ENCODE measurements around the gene HELZ2. TPM values are rescaled to one million over a fixed set of nuclear protein-coding genes. Genes with fewer than 3 reads are reported as not detected.

The HELZ2 gene, protein sequence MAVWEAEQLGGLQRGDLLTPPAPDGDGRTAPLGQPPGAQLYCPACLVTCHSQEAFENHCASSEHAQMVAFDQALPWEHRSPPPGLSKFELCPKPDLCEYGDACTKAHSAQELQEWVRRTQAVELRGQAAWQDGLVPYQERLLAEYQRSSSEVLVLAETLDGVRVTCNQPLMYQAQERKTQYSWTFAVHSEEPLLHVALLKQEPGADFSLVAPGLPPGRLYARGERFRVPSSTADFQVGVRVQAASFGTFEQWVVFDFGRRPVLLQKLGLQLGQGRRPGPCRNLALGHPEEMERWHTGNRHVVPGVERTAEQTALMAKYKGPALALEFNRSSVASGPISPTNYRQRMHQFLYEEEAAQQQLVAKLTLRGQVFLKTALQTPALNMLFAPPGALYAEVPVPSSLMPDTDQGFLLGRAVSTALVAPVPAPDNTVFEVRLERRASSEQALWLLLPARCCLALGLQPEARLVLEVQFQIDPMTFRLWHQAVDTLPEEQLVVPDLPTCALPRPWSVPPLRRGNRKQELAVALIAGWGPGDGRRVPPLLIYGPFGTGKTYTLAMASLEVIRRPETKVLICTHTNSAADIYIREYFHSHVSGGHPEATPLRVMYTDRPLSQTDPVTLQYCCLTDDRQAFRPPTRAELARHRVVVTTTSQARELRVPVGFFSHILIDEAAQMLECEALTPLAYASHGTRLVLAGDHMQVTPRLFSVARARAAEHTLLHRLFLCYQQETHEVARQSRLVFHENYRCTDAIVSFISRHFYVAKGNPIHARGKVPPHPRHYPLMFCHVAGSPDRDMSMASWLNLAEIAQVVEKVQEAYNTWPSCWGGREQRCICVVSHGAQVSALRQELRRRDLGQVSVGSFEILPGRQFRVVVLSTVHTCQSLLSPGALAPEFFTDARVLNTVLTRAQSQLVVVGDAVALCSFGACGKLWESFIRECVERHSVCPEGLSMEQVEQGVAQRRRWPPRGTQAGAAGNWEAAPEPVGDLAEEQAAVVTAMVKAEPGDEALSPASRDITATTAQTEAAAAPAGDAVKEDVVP (N-terminal part only)
- 20.9 and 27.0 TPM in 2 replicates for total RNA-seq (ENCODE audit: low replicate concordance)

DNA sequence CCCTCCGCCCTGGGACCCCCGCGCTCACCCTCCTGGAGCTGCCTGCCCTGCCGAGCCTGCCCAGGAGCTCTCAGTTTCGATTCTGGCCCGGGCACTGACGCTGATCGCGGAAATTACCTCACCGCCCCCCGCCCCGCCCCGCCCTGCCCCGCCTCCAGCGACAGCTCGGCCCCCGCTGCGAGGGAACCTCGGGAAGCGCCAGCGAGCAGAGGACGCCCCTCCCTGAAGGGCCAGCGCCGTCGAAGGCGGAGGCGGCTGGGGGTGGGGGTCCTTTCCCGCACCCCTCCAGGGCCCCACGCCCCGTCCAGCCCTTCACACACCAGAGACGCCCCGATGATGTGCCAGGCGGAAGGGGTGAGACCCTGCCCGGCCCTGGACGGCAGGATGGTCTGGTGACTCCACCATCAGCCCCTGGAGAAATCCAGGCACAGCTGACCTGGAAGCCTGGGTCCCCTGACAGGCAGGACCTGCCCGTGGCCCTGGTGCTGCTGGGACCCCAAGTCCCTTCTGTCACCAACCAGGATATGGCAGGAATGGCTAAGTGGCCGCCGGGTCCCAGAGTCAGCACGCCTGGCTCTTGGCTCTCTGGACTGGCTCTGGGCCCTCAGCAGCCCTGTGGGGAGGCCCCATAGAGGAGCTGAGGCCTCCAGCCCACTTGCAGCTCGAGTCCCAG is at the start of gene HELZ2:
TSS of gene HELZ2 (minus strand) at position 84 of the 673 bp plus-strand sequence. CDS start 1,854 bp downstream, outside the sequence.
- TF ChIP-seq, protein P1, sequence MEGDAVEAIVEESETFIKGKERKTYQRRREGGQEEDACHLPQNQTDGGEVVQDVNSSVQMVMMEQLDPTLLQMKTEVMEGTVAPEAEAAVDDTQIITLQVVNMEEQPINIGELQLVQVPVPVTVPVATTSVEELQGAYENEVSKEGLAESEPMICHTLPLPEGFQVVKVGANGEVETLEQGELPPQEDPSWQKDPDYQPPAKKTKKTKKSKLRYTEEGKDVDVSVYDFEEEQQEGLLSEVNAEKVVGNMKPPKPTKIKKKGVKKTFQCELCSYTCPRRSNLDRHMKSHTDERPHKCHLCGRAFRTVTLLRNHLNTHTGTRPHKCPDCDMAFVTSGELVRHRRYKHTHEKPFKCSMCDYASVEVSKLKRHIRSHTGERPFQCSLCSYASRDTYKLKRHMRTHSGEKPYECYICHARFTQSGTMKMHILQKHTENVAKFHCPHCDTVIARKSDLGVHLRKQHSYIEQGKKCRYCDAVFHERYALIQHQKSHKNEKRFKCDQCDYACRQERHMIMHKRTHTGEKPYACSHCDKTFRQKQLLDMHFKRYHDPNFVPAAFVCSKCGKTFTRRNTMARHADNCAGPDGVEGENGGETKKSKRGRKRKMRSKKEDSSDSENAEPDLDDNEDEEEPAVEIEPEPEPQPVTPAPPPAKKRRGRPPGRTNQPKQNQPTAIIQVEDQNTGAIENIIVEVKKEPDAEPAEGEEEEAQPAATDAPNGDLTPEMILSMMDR (IDR thresholded peaks at IDR 0.05; ENCODE audit: insufficient read depth, low read length), result no peak
- peak within 1 kb of the TSS; percentile 88 for H3K4me3 ChIP-seq (ENCODE audit: low read depth, low read length)
- peak; percentile 48 for DNase-seq (ENCODE audit: low read depth)

DNA sequence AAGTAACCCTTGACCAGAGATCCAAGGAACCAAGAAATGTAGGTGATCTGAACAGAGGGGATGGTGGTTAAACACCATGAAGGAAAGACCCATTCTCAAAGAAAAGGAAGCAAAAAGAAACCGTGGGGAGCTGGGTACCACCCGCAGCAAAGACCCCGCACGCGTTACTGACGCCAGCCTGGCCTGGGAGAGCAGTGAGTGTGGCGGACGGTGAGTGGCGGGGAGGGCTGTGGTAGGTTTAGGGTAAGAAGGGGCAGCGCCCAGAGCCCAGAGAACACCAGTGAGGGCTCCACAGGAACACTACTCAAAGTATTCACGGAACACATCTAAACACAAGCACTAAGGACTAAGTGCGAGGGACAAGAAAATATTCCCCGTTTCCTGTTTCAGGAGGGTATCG is 48.7 kb upstream of the HELZ2 start:
- H3K4me3 ChIP-seq (ENCODE audit: low read depth, low read length), result no peak overlapping the region
- TF ChIP-seq, protein P1 (IDR thresholded peaks at IDR 0.05; ENCODE audit: insufficient read depth, low read length), result no peak
- DNase-seq (ENCODE audit: low read depth), result no peak

DNA sequence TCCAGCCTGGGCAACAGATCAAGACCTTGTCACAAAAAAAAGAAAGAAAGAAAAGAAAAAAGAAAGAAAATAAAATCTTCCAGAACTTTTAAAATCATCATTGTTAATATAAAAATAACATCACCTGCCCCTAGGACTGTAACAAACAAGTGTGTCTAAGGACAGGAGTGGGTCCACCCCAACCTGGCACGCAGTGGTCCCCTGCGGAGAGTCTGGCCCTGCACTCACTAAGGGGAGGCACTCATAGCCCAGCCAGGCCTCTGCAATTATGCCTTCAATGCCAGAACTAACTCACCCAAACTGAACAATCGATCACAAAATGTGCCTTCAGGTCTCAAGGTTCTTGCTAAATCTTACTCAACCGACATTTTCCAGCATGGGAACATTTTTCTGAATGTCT is 48.1 kb upstream of the HELZ2 start:
- no peak overlapping the region for H3K4me3 ChIP-seq (ENCODE audit: low read depth, low read length)
- TF ChIP-seq, protein P1 (IDR thresholded peaks at IDR 0.05; ENCODE audit: insufficient read depth, low read length), result no peak
- DNase-seq (ENCODE audit: low read depth), result no peak

DNA sequence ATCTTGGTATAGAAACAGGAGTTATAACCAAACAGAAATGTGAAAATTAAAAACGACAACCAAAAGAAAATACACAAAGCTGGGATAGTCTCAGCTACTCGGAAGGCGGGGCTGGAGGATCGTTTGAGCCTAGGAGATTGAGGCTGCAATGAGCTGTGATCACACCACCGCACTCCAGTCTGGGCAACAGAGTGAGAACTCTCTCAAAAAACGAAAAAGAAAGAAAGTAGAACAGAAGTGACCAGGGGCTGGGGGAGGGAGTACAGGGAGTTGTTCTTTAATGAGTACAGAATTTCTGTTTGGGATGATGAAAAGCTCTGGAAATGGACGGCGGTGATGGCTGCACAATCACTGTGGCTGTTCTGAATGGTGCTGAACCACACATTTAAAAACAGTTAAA is 47.0 kb upstream of the HELZ2 start:
- DNase-seq (ENCODE audit: low read depth), result no peak
- H3K4me3 ChIP-seq (ENCODE audit: low read depth, low read length), result no peak overlapping the region
- TF ChIP-seq, protein P1 (IDR thresholded peaks at IDR 0.05; ENCODE audit: insufficient read depth, low read length), result no peak

DNA sequence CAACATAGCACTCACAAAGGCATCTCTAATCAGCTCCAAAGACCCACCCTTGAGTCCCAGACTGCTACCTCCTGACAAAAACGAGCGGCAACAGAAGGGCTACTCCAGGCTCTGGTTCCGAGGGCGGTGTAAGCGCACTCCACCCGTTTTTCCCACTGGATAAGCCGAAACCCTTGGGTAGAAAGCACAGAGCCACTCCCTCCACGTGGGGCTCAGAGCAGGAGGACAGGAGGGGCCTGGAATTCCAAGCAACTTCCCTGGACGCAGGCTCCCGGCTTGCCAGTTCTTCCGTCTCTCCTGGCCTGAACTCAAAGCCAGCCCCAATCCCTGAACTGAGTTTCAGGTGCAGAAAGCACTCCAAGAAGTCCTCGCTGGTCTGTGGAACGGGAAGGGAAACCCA is 45.5 kb upstream of the HELZ2 start:
- H3K4me3 ChIP-seq (ENCODE audit: low read depth, low read length), result no peak overlapping the region
- TF ChIP-seq, protein P1 (IDR thresholded peaks at IDR 0.05; ENCODE audit: insufficient read depth, low read length), result no peak
- no peak for DNase-seq (ENCODE audit: low read depth)

DNA sequence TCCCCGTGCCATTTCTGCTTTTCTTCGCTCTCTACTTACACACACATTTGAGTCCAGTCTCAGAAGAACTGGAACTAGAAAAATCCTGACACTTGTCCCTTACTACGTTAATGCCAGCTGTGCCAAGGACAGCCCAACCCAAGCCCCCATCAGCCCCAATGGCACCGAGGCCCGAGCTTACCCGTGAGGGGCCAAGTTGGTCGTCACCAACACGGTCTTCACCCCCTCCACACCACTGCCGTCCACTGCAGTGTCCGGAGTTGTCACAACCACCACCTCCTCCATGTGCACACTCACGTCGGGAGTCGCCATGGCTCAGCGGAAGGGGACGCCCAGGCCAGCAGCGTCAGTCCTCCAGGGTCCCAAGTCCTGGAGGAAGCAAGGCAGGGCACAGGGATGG is 45.0 kb upstream of the HELZ2 start:
- no peak for DNase-seq (ENCODE audit: low read depth)
- TF ChIP-seq, protein P1 (IDR thresholded peaks at IDR 0.05; ENCODE audit: insufficient read depth, low read length), result no peak
- H3K4me3 ChIP-seq (ENCODE audit: low read depth, low read length), result no peak overlapping the region

Data from fibroblast of the aortic adventitia (primary cell).